Measurements from ENCODE around the gene ANKRD33. TPM values are rescaled to one million over a fixed set of nuclear protein-coding genes. Genes with fewer than 3 reads are reported as not detected.

Gene ANKRD33
- total RNA-seq, 1 experiment from 2014 or later, result 0.21 TPM

DNA sequence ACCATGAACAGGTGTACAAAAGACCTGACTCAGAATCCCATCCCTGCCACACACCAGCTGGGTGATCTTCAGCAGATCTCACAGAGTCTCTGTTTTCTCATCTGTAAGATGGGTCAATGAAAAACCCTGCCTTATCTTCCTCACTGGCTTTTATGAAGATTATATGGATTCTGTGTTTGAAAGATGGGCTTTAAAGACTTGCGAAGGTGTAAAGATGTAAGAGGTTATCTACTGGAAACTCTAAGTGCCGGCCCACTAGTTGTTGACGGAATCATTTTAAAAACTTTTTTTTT lies 15.3 kb upstream of the ANKRD33 start:
- intact Hi-C loops (cut with micrococcal nuclease; ENCODE audit: unreplicated experiment), result no loop called here
- no peak overlapping the region for H3K27ac ChIP-seq (ENCODE audit: low read length)
- ChIA-PET POLR2A (no interaction called here), CTCF (no interaction called here)
- TF ChIP-seq, protein P1, sequence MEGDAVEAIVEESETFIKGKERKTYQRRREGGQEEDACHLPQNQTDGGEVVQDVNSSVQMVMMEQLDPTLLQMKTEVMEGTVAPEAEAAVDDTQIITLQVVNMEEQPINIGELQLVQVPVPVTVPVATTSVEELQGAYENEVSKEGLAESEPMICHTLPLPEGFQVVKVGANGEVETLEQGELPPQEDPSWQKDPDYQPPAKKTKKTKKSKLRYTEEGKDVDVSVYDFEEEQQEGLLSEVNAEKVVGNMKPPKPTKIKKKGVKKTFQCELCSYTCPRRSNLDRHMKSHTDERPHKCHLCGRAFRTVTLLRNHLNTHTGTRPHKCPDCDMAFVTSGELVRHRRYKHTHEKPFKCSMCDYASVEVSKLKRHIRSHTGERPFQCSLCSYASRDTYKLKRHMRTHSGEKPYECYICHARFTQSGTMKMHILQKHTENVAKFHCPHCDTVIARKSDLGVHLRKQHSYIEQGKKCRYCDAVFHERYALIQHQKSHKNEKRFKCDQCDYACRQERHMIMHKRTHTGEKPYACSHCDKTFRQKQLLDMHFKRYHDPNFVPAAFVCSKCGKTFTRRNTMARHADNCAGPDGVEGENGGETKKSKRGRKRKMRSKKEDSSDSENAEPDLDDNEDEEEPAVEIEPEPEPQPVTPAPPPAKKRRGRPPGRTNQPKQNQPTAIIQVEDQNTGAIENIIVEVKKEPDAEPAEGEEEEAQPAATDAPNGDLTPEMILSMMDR (IDR thresholded peaks at IDR 0.05), result no peak
- TF ChIP-seq TCF7L2 (IDR thresholded peaks at IDR 0.05; ENCODE audit: low read depth, low read length) (no peak), SIN3A (IDR thresholded peaks at IDR 0.05; ENCODE audit: borderline replicate concordance, insufficient read depth, low read depth, low read length) (no peak), POLR2AphosphoS5 (IDR thresholded peaks at IDR 0.05; ENCODE audit: low read depth, low read length) (no peak)
- TF ChIP-seq, protein P2, sequence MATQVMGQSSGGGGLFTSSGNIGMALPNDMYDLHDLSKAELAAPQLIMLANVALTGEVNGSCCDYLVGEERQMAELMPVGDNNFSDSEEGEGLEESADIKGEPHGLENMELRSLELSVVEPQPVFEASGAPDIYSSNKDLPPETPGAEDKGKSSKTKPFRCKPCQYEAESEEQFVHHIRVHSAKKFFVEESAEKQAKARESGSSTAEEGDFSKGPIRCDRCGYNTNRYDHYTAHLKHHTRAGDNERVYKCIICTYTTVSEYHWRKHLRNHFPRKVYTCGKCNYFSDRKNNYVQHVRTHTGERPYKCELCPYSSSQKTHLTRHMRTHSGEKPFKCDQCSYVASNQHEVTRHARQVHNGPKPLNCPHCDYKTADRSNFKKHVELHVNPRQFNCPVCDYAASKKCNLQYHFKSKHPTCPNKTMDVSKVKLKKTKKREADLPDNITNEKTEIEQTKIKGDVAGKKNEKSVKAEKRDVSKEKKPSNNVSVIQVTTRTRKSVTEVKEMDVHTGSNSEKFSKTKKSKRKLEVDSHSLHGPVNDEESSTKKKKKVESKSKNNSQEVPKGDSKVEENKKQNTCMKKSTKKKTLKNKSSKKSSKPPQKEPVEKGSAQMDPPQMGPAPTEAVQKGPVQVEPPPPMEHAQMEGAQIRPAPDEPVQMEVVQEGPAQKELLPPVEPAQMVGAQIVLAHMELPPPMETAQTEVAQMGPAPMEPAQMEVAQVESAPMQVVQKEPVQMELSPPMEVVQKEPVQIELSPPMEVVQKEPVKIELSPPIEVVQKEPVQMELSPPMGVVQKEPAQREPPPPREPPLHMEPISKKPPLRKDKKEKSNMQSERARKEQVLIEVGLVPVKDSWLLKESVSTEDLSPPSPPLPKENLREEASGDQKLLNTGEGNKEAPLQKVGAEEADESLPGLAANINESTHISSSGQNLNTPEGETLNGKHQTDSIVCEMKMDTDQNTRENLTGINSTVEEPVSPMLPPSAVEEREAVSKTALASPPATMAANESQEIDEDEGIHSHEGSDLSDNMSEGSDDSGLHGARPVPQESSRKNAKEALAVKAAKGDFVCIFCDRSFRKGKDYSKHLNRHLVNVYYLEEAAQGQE (IDR thresholded peaks at IDR 0.05; ENCODE audit: insufficient read depth in 1 of 2, low read depth in 2 of 2, low read length in 1 of 2), result no peak
- ATAC-seq (no peak), DNase-seq (ENCODE audit: low read depth, low spot score) (no peak)
- in situ Hi-C loops (cut with HindIII; ENCODE audit: low pct_unique_long_range_greater_than_20kb, low sequenced_read_pairs), result no loop called here
- no peaks in the 10 kb centered on the region for H3K36me3 ChIP-seq (ENCODE audit: control insufficient read depth, insufficient read depth, low read length)
- no TSS peak for BruUV-seq (replicated peaks)
- H3K27me3 ChIP-seq (ENCODE audit: control insufficient read depth, insufficient read depth, low read length), result no peaks in the 10 kb centered on the region
- no peak overlapping the region for H3K4me3 ChIP-seq (ENCODE audit: low read depth in 2 of 2, low read length in 2 of 2)
- no peaks in the 10 kb centered on the region for H3K9me3 ChIP-seq (ENCODE audit: control insufficient read depth, insufficient read depth, low read depth, low read length)
- H3K4me1 ChIP-seq (ENCODE audit: control insufficient read depth, insufficient read depth, low read length), result no peaks in the 10 kb centered on the region

DNA sequence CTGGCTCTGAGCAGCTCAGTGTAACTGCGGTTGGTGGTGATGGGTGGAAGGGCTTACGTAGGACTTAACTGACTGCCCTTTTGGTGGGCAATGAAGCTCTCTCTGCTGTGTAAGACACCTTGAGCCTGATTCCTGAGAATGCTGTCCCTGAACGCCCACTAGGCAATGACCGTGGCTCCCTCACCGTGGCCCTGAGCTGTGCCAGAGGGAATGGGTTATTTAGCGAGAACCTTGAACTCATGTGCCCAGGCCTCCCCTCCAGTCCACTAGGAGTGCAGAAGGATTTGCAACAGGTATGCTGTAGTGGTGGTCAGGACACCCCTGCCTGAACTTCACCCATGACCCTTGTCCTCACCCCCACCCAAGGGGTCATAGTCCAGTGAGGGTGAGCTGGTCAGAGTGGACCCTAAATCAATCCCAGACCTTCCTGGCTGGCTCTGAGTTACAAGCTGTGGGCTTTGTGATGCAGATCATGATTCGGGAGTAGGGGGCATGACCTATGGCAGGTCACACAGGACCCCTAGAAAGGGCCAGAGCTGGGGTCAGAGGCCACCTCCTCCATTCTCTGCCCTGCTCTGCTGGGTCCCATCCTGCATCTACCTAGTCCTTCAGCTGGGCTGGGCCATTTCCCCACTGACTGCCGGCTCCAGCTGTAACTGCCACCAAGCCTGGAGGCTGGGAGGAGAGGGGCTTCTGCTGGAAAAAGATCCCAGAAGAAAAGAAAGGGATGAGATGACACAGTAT lies 14.5 kb upstream of the ANKRD33 start:
- intact Hi-C loops (cut with micrococcal nuclease; ENCODE audit: unreplicated experiment), result no loop called here
- ATAC-seq, result no peak
- in situ Hi-C loops (cut with HindIII; ENCODE audit: low pct_unique_long_range_greater_than_20kb, low sequenced_read_pairs), result no loop called here
- H3K27ac ChIP-seq (ENCODE audit: low read length), result no peak overlapping the region
- H3K27me3 ChIP-seq (ENCODE audit: control insufficient read depth, insufficient read depth, low read length), result no peaks in the 10 kb centered on the region
- no peaks in the 10 kb centered on the region for H3K36me3 ChIP-seq (ENCODE audit: control insufficient read depth, insufficient read depth, low read length)
- TF ChIP-seq TCF7L2 (IDR thresholded peaks at IDR 0.05; ENCODE audit: low read depth, low read length) (no peak), SIN3A (IDR thresholded peaks at IDR 0.05; ENCODE audit: borderline replicate concordance, insufficient read depth, low read depth, low read length) (no peak), POLR2AphosphoS5 (IDR thresholded peaks at IDR 0.05; ENCODE audit: low read depth, low read length) (no peak)
- TF ChIP-seq, protein P2 (IDR thresholded peaks at IDR 0.05; ENCODE audit: insufficient read depth in 1 of 2, low read depth in 2 of 2, low read length in 1 of 2), result no peak
- TF ChIP-seq, protein P1 (IDR thresholded peaks at IDR 0.05), result no peak
- DNase-seq (ENCODE audit: low read depth, low spot score), result no peak
- BruUV-seq (replicated peaks), result no TSS peak
- no peak overlapping the region for H3K4me3 ChIP-seq (ENCODE audit: low read depth in 2 of 2, low read length in 2 of 2)
- POLR2A ChIA-PET, result no interaction called here
- H3K4me1 ChIP-seq (ENCODE audit: control insufficient read depth, insufficient read depth, low read length), result no peaks in the 10 kb centered on the region
- CTCF ChIA-PET, result no interaction called here
- H3K9me3 ChIP-seq (ENCODE audit: control insufficient read depth, insufficient read depth, low read depth, low read length), result no peaks in the 10 kb centered on the region

Data from Panc1 (cell line).